HEK293 (cell line): ENCODE data around the gene SPRR2B.

Experiments
- ATF2 ChIP-seq: fragments of 450-650 bp; formaldehyde crosslinking; IDR thresholded peaks from 2 replicates; pipeline ENCODE4 v1.5.1; 2016; ENCODE audit warnings: missing biosample characterization, missing genetic modification characterization, low read depth
- CTCF ChIP-seq: fragments of 450-650 bp; formaldehyde crosslinking; IDR thresholded peaks from 2 replicates; pipeline ENCODE4 v1.5.1; 2016; ENCODE audit warnings: missing biosample characterization, missing genetic modification characterization
- HOXA7 ChIP-seq: sonication (generic); formaldehyde crosslinking; IDR thresholded peaks from 2 replicates; pipeline ENCODE4 v1.8.1; 2022; ENCODE audit warnings: missing genetic modification reagents, borderline replicate concordance
- ZBTB49 ChIP-seq: fragments of 450-650 bp; formaldehyde crosslinking; IDR thresholded peaks from 2 replicates; pipeline ENCODE4 v1.5.1; 2016; ENCODE audit warnings: missing biosample characterization, missing genetic modification characterization, low read depth
- ZNF335 ChIP-seq: fragments of 450-650 bp; formaldehyde crosslinking; conservative IDR thresholded peaks from 2 replicates; pipeline ENCODE4 v1.5.1; 2016; ENCODE audit warnings: missing biosample characterization, missing genetic modification characterization
- TF ChIP-seq, protein P1 (sequence below): fragments of 450-650 bp; formaldehyde crosslinking; conservative IDR thresholded peaks from 2 replicates; pipeline ENCODE4 v1.5.1; 2016; ENCODE audit warnings: low read depth, missing biosample characterization, missing genetic modification characterization
- TF ChIP-seq, protein P2 (sequence below): fragments of 450-650 bp; formaldehyde crosslinking; optimal IDR thresholded peaks from 2 replicates; pipeline ENCODE3; 2016; ENCODE audit warnings: missing biosample characterization, mild to moderate bottlenecking, missing genetic modification characterization

DNA sequence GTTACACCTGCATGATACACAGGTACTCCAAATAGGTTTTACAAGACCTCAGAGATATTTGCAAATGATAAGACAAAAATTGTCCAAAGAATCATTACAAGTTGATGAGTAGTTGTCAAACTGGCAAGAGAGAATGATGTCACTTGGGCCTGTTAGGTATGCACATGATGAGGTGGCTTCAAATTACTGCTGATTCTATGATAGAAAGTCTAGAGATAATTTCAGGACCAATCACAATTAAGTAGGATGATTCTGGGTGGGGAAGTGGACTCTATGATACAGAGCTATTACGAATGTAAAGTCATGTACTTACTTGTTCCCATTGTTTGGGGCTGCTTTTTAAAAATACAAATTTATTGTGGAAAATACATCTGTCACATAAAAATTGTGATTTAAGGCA is 45.6 kb downstream of the SPRR2B start:
- TF ChIP-seq CTCF (no peak), ZBTB49 (no peak), ATF2 (tag by site-specific recombination) (no peak), ZNF335 (tag by site-specific recombination) (no peak), HOXA7 (CRISPR knock-in tag) (no peak)
- TF ChIP-seq, protein P1, sequence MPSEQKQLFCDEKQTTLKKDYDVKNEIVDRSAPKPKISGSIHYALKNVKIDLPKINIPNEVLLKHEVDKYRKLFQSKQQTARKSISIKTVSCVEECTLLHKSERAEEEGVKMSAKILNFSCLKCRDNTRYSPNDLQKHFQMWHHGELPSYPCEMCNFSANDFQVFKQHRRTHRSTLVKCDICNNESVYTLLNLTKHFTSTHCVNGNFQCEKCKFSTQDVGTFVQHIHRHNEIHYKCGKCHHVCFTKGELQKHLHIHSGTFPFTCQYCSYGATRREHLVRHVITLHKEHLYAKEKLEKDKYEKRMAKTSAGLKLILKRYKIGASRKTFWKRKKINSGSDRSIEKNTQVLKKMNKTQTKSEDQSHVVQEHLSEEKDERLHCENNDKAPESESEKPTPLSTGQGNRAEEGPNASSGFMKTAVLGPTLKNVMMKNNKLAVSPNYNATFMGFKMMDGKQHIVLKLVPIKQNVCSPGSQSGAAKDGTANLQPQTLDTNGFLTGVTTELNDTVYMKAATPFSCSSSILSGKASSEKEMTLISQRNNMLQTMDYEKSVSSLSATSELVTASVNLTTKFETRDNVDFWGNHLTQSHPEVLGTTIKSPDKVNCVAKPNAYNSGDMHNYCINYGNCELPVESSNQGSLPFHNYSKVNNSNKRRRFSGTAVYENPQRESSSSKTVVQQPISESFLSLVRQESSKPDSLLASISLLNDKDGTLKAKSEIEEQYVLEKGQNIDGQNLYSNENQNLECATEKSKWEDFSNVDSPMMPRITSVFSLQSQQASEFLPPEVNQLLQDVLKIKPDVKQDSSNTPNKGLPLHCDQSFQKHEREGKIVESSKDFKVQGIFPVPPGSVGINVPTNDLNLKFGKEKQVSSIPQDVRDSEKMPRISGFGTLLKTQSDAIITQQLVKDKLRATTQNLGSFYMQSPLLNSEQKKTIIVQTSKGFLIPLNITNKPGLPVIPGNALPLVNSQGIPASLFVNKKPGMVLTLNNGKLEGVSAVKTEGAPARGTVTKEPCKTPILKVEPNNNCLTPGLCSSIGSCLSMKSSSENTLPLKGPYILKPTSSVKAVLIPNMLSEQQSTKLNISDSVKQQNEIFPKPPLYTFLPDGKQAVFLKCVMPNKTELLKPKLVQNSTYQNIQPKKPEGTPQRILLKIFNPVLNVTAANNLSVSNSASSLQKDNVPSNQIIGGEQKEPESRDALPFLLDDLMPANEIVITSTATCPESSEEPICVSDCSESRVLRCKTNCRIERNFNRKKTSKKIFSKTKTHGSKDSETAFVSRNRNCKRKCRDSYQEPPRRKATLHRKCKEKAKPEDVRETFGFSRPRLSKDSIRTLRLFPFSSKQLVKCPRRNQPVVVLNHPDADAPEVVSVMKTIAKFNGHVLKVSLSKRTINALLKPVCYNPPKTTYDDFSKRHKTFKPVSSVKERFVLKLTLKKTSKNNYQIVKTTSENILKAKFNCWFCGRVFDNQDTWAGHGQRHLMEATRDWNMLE (tag by site-specific recombination), result no peak
- TF ChIP-seq, protein P2, sequence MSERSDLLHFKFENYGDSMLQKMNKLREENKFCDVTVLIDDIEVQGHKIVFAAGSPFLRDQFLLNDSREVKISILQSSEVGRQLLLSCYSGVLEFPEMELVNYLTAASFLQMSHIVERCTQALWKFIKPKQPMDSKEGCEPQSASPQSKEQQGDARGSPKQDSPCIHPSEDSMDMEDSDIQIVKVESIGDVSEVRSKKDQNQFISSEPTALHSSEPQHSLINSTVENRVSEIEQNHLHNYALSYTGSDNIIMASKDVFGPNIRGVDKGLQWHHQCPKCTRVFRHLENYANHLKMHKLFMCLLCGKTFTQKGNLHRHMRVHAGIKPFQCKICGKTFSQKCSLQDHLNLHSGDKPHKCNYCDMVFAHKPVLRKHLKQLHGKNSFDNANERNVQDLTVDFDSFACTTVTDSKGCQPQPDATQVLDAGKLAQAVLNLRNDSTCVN (tag by site-specific recombination), result no peak
